Loucy (cell line): Measurements from ENCODE around the gene BICRAL.
A peak's percentile ranks its signal among the peaks of the same experiment; 100 is the strongest.
"Not testable (repeated sequence)": the region's sequence is repeated elsewhere in the genome, so short reads cannot be mapped to it uniquely, and the experiment has no call there.

Source experiments
- H2AFZ ChIP-seq: fragments of 200-600 bp; sonication (generic); 2 replicates; pipeline ENCODE4 v1.6.0; 2016; ENCODE audit warnings: antibody characterized with exemption, mild to moderate bottlenecking, low read length, moderate library complexity
- H3F3A ChIP-seq: fragments of 200-600 bp; 2 replicates; pipeline ENCODE4 v1.6.0; 2016; ENCODE audit warnings: antibody characterized with exemption, low read depth, mild to moderate bottlenecking
- H3K27me3 ChIP-seq: fragments of 200-600 bp; sonication (generic); 2 replicates; pipeline ENCODE4 v1.6.1; 2014; ENCODE audit warnings: low read length, mild to moderate bottlenecking; ENCODE audit not compliant: insufficient read depth, poor library complexity, severe bottlenecking
- H3K36me3 ChIP-seq: fragments of 200-600 bp; sonication (generic); 2 replicates; pipeline ENCODE4 v1.6.1; 2016; ENCODE audit warnings: low read length; ENCODE audit not compliant: insufficient read depth
- H3K4me1 ChIP-seq: fragments of 200-600 bp; sonication (generic); 2 replicates; pipeline ENCODE4 v1.5.1; 2014; ENCODE audit warnings: low read length, mild to moderate bottlenecking; ENCODE audit not compliant: insufficient read depth, poor library complexity, severe bottlenecking
- H3K4me2 ChIP-seq: fragments of 200-600 bp; sonication (generic); 2 replicates; pipeline ENCODE4 v1.6.0; 2014; ENCODE audit warnings: antibody characterized with exemption, low read length, low read depth, mild to moderate bottlenecking; ENCODE audit not compliant: poor library complexity, severe bottlenecking
- H3K4me3 ChIP-seq: fragments of 200-600 bp; sonication (generic); 2 replicates; pipeline ENCODE4 v1.5.1; 2014; ENCODE audit warnings: low read length, mild to moderate bottlenecking, mixed read lengths; ENCODE audit not compliant: poor library complexity, severe bottlenecking
- H3K79me2 ChIP-seq: fragments of 200-600 bp; sonication (generic); 2 replicates; pipeline ENCODE4 v1.6.1; 2014; ENCODE audit warnings: low read length; ENCODE audit not compliant: insufficient read depth
- H3K9ac ChIP-seq: fragments of 200-600 bp; sonication (generic); 2 replicates; pipeline ENCODE4 v1.6.0; 2014; ENCODE audit warnings: mild to moderate bottlenecking, low read depth, low read length, moderate library complexity; ENCODE audit not compliant: poor library complexity, severe bottlenecking
- H3K9me2 ChIP-seq: fragments of 200-600 bp; sonication (generic); replicated peaks from 2 replicates; pipeline ENCODE4 v1.6.1; 2016; ENCODE audit warnings: low read depth, low read length, mixed read lengths
- H3K9me3 ChIP-seq: fragments of 200-600 bp; sonication (generic); 2 replicates; pipeline ENCODE4 v1.6.1; 2014; ENCODE audit warnings: mild to moderate bottlenecking, antibody characterized with exemption, low read length, low read depth; ENCODE audit not compliant: insufficient read depth
- H4K20me1 ChIP-seq: fragments of 200-600 bp; sonication (generic); 2 replicates; pipeline ENCODE4 v1.6.0; 2014; ENCODE audit warnings: antibody characterized with exemption, low read length, mild to moderate bottlenecking; ENCODE audit not compliant: insufficient read depth, poor library complexity, severe bottlenecking
- CTCF ChIP-seq: fragments of 200-600 bp; sonication (generic); conservative IDR thresholded peaks from 2 replicates; pipeline ENCODE4 v1.5.1; 2014; ENCODE audit warnings: mild to moderate bottlenecking, antibody characterized with exemption, low read length
- EZH2phosphoT487 ChIP-seq: fragments of 200-600 bp; IDR thresholded peaks from 2 replicates; pipeline ENCODE4 v1.6.1; 2018; ENCODE audit warnings: antibody characterized with exemption, mild to moderate bottlenecking, moderate library complexity, borderline replicate concordance

BICRAL gene

GRCh38 chr6:42885702-42886101 is 103.8 kb downstream of the BICRAL start:
- no peak for TF ChIP-seq CTCF
- TF ChIP-seq EZH2phosphoT487, result no peak
- H3K4me3 ChIP-seq, result no peak overlapping the region
- H3K9ac ChIP-seq, result no peak overlapping the region
- H4K20me1 ChIP-seq, result peaks cover 44% of the 10 kb centered on the region
- H3F3A ChIP-seq, result no peaks in the 10 kb centered on the region
- peaks cover 16% of the 10 kb centered on the region for H3K4me1 ChIP-seq
- H3K9me3 ChIP-seq, result no peaks in the 10 kb centered on the region
- no peak overlapping the region for H3K4me2 ChIP-seq
- H3K9me2 ChIP-seq, result no peaks in the 10 kb centered on the region
- peaks cover 55% of the 10 kb centered on the region for H3K79me2 ChIP-seq
- H2AFZ ChIP-seq, result no peak overlapping the region
- H3K27me3 ChIP-seq, result no peaks in the 10 kb centered on the region
- H3K36me3 ChIP-seq, result peaks cover 37% of the 10 kb centered on the region; the same call in 1 of the 2 replicates

DNA sequence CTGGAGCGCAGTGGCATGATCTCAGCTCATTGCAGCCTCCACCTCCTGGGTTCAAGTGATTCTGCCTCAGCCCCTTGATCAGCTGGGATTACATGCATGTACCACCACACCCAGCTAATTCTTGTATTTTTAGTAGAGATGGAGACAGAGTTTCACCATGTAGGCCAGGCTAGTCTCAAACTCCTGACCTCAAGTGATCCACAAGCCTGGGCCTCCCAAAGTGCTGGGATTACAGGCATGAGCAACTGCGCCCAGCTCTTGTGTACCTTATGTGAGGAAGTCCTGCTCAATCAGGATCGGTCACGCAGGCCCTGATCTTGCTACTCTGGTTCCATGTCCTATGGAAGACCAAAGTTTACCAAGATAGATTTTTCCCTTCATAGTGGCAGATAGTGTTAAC is 106.3 kb downstream of the BICRAL start:
- not testable (repeated sequence) for H2AFZ ChIP-seq, H3K27me3 ChIP-seq, H3K9ac ChIP-seq, H3F3A ChIP-seq, H3K4me2 ChIP-seq, H3K9me2 ChIP-seq, H3K9me3 ChIP-seq, H3K4me3 ChIP-seq
- H3K79me2 ChIP-seq, result peaks cover 30% of the 10 kb centered on the region
- H3K4me1 ChIP-seq, result peaks cover 12% of the 10 kb centered on the region
- H3K36me3 ChIP-seq, result peaks cover 33% of the 10 kb centered on the region; the same call in 1 of the 2 replicates
- H4K20me1 ChIP-seq, result peaks cover 30% of the 10 kb centered on the region

DNA sequence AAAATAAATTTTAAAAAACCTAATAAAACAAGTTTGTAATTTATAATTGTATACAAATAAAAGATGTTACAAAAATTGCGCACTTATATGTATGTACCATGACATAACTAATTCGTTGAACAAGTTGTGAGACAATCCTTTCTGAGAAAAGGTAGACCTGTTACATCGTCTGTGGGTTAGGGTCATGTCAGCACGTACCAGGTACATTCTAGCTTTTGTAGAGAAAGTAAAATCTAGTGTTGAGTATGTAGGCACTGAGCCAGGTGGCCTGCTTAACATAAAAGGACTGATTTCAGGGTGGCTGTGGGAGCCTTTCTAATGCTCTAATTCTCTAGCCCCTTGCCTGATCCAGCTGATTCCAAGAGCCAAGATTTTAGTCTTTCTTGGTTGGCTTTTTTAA is 108.0 kb downstream of the BICRAL start:
- Histone ChIP-seq H3K9ac (peak overlapping the region; percentile 84), H2AFZ (no peak overlapping the region)

More for the DNA sequence above, 108.0 kb downstream of the BICRAL start:
- peaks cover 16% of the 10 kb centered on the region; the same call in 1 of the 2 replicates for H3K36me3 ChIP-seq
- TF ChIP-seq CTCF (no peak), EZH2phosphoT487 (no peak)
- H3K4me3 ChIP-seq, result peak overlapping the region; percentile 84
- peak overlapping the region; percentile 75 for H3K4me2 ChIP-seq
- no peaks in the 10 kb centered on the region for H3F3A ChIP-seq
- H3K79me2 ChIP-seq, result peaks cover 13% of the 10 kb centered on the region; the same call in 1 of the 2 replicates
- no peaks in the 10 kb centered on the region for H3K9me2 ChIP-seq
- H4K20me1 ChIP-seq, result peaks cover 16% of the 10 kb centered on the region
- H3K27me3 ChIP-seq, result no peaks in the 10 kb centered on the region
- H3K4me1 ChIP-seq, result peaks cover 6% of the 10 kb centered on the region
- H3K9me3 ChIP-seq, result no peaks in the 10 kb centered on the region
